CD14-positive monocyte (primary cell): ENCODE measurements around the gene LRRC43. TPM values are rescaled to one million over a fixed set of nuclear protein-coding genes. Genes with fewer than 3 reads are reported as not detected.

Experiments used
- DNase-seq, 3 donors: peaks; one replicate each; pipeline ENCODE4 v3.0.0-alpha.2; 2011 to 2022
- H2AFZ ChIP-seq: 2 replicates; pipeline ENCODE4 v1.6.0; 2012; ENCODE audit warnings: mild to moderate bottlenecking, low read depth, low read length, inconsistent platforms; ENCODE audit not compliant: insufficient read depth, poor library complexity, severe bottlenecking
- H3K27ac ChIP-seq, 2 donors: 1 replicate in 1 of 2; 2 replicates in 1 of 2; pipeline ENCODE4 v1.5.1; 2012 to 2013; ENCODE audit warnings: low read length in 2 of 2, control low read depth in 1 of 2, inconsistent platforms in 1 of 2, low read depth in 1 of 2, mild to moderate bottlenecking in 1 of 2
- H3K27me3 ChIP-seq, 2 donors: one replicate each; pipeline versions ENCODE4 v1.6.0 to v1.6.1; 2011 to 2013; ENCODE audit warnings: low read length in 2 of 2; ENCODE audit not compliant: control insufficient read depth in 2 of 2, insufficient read depth in 2 of 2
- H3K36me3 ChIP-seq, 2 donors: replicated peaks in 1 of 2; 1 replicate in 1 of 2; 2 replicates in 1 of 2; pipeline versions ENCODE4 v1.5.1 to v1.6.1; 2012 to 2013; ENCODE audit warnings: low read length in 2 of 2, control low read depth in 1 of 2, inconsistent platforms in 1 of 2, mild to moderate bottlenecking in 1 of 2; ENCODE audit not compliant: insufficient read depth in 2 of 2, control insufficient read depth in 1 of 2
- H3K4me1 ChIP-seq, 2 donors: 1 replicate in 1 of 2; 2 replicates in 1 of 2; pipeline versions ENCODE4 v1.5.1 to v1.6.1; 2012 to 2013; ENCODE audit warnings: low read length in 2 of 2, control low read depth in 1 of 2, inconsistent platforms in 1 of 2, mild to moderate bottlenecking in 1 of 2, moderate library complexity in 1 of 2; ENCODE audit not compliant: insufficient read depth in 2 of 2, control insufficient read depth in 1 of 2
- H3K4me2 ChIP-seq: replicated peaks from 2 replicates; pipeline ENCODE3; 2012; ENCODE audit warnings: low read length, moderate library complexity, mild to moderate bottlenecking; ENCODE audit not compliant: poor library complexity, severe bottlenecking; ENCODE audit errors: extremely low read depth
- H3K4me3 ChIP-seq, 3 experiments: fragments of 200-600 bp in 1 of 3; sonication (generic) in 1 of 3; replicated peaks in 1 of 3; 1 replicate in 2 of 3; 2 replicates in 1 of 3; pipeline ENCODE4 v1.5.1; 2011 to 2013; ENCODE audit warnings: low read length in 3 of 3, mild to moderate bottlenecking in 3 of 3, control low read depth in 2 of 3, low read depth in 2 of 3, inconsistent platforms in 1 of 3, moderate library complexity in 1 of 3
- H3K79me2 ChIP-seq: 2 replicates; pipeline ENCODE4 v1.6.0; 2012; ENCODE audit warnings: mild to moderate bottlenecking, control low read depth, inconsistent platforms, low read length, moderate library complexity; ENCODE audit not compliant: insufficient read depth
- H3K9ac ChIP-seq: 2 replicates; pipeline ENCODE4 v1.6.0; 2017; ENCODE audit warnings: low read length, mild to moderate bottlenecking; ENCODE audit not compliant: insufficient read depth, poor library complexity, severe bottlenecking
- H3K9me3 ChIP-seq, 2 donors: replicated peaks in 1 of 2; 1 replicate in 1 of 2; 2 replicates in 1 of 2; pipeline versions ENCODE4 v1.5.1 to v1.6.1; 2012 to 2013; ENCODE audit warnings: low read length in 2 of 2, control low read depth in 1 of 2; ENCODE audit not compliant: control insufficient read depth in 1 of 2, insufficient read depth in 1 of 2
- H4K20me1 ChIP-seq: 2 replicates; pipeline ENCODE4 v1.6.0; 2012; ENCODE audit warnings: mild to moderate bottlenecking, low read length, control low read depth, moderate library complexity; ENCODE audit not compliant: insufficient read depth
- H3K27ac Mint-ChIP-seq, 7 donors: one replicate each; pipeline ENCODE4 v1.8.0; 2020; ENCODE audit warnings: mild to moderate bottlenecking in 7 of 7, mixed read lengths in 7 of 7, moderate library complexity in 6 of 7, inconsistent platforms in 2 of 7
- H3K27me3 Mint-ChIP-seq, 3 donors: one replicate each; pipeline ENCODE4 v1.8.0; 2021 to 2022; ENCODE audit warnings: low read depth in 3 of 3, mild to moderate bottlenecking in 3 of 3, mixed read lengths in 3 of 3, moderate library complexity in 3 of 3, inconsistent platforms in 1 of 3
- H3K36me3 Mint-ChIP-seq, 2 donors: one replicate each; pipeline ENCODE4 v1.8.0; 2020; ENCODE audit warnings: mixed read lengths in 2 of 2, inconsistent platforms in 1 of 2, mild to moderate bottlenecking in 1 of 2
- H3K4me1 Mint-ChIP-seq: one replicate; pipeline ENCODE4 v1.8.0; 2020; ENCODE audit warnings: mild to moderate bottlenecking, mixed read lengths
- H3K4me3 Mint-ChIP-seq, 2 donors: one replicate each; pipeline ENCODE4 v1.8.0; 2020; ENCODE audit warnings: mild to moderate bottlenecking in 2 of 2, mixed read lengths in 2 of 2, moderate library complexity in 1 of 2
- H3K9me3 Mint-ChIP-seq, 7 donors: one replicate each; pipeline ENCODE4 v1.8.0; 2020 to 2022; ENCODE audit warnings: mixed read lengths in 7 of 7, mild to moderate bottlenecking in 6 of 7, moderate library complexity in 6 of 7, inconsistent platforms in 2 of 7
- CTCF ChIP-seq: fragments of 200-600 bp; IDR thresholded peaks from one replicate; pipeline ENCODE4 v1.8.0; 2022; ENCODE audit warnings: antibody characterized with exemption, mild to moderate bottlenecking
- WGBS: methylation state at CpG from one replicate; pipeline ENCODE4 v1.1.5; 2013; ENCODE audit warnings: missing lambda C conversion rate; ENCODE audit not compliant: insufficient coverage; 5-methylcytosine and 5-hydroxymethylcytosine counted together
- intact Hi-C, 2 donors: fragments of 100-400 bp; cut with micrococcal nuclease; formaldehyde crosslinking; loops; one replicate each; pipeline versions ENCODE4 v1.15.0 to v1.15.1; 2023
- polyA plus RNA-seq, 3 donors: library from polyadenylated mRNA; depleted of rRNA in 1 of 3; unstranded in 2 of 3; stranded (reverse) in 1 of 3; fragments of 300-500 nt in 2 of 3; fragments of >200 nt in 1 of 3; fragmentation: Illumina TruSeq in 2 of 3; gene quantifications; 1 replicate in 2 of 3; 2 replicates in 1 of 3; pipeline ENCODE4 v1.2.3, GENCODE V29; 2012 to 2021

The LRRC43 gene
- polyA plus RNA-seq, 3 donors, result 0.19 TPM; not detected in 2

GRCh38 chr12:122228092-122228491 is 45.2 kb downstream of the LRRC43 start:
- H3K27me3 Mint-ChIP-seq, result peaks cover 0 to 2% (median 0%) of the 10 kb centered on the region in 3 donors

GRCh38 chr12:122230798-122231197 is 47.9 kb downstream of the LRRC43 start:
- Mint-ChIP-seq H3K4me3 (no peak overlapping the region), H3K27me3 (peaks cover 0 to 3% (median 0%) of the 10 kb centered on the region in 3 donors), H3K27ac (no peak overlapping the region), H3K36me3 (peaks cover 68 to 76% of the 10 kb centered on the region in 2 donors), H3K9me3 (no peaks in the 10 kb centered on the region), H3K4me1 (peaks cover 13% of the 10 kb centered on the region)
- H3K4me1 ChIP-seq, result peaks cover 8 to 11% of the 10 kb centered on the region in 2 donors
- H3K4me3 ChIP-seq, result no peak overlapping the region
- H3K27me3 ChIP-seq, result no peaks in the 10 kb centered on the region
- intact Hi-C loops, result no loop called here
- WGBS, result 68% methylated on average over 4 of the region's 6 CpGs
- no peaks in the 10 kb centered on the region for H3K9me3 ChIP-seq
- no peak overlapping the region for H2AFZ ChIP-seq
- H3K27ac ChIP-seq, result no peak overlapping the region
- DNase-seq, result no peak
- H3K9ac ChIP-seq, result no peak overlapping the region
- no peaks in the 10 kb centered on the region for H3K79me2 ChIP-seq
- peaks cover 9% of the 10 kb centered on the region for H4K20me1 ChIP-seq
- TF ChIP-seq CTCF, result no peak
- peaks cover 57 to 69% of the 10 kb centered on the region in 2 donors for H3K36me3 ChIP-seq
- no peak overlapping the region for H3K4me2 ChIP-seq

More at GRCh38 chr12:122228092-122228491, 45.2 kb downstream of the LRRC43 start:
- intact Hi-C loops, result no loop called here
- Histone ChIP-seq H3K27ac (no peak overlapping the region), H3K4me1 (peaks cover 20 to 27% of the 10 kb centered on the region in 2 donors), H3K9me3 (no peaks in the 10 kb centered on the region), H2AFZ (no peak overlapping the region), H3K27me3 (no peaks in the 10 kb centered on the region), H4K20me1 (peaks cover 9% of the 10 kb centered on the region), H3K9ac (no peak overlapping the region), H3K4me3 (no peak overlapping the region), H3K79me2 (peaks cover 25% of the 10 kb centered on the region), H3K4me2 (no peak overlapping the region), H3K36me3 (peaks cover 42 to 56% of the 10 kb centered on the region in 2 donors)
- no peak for TF ChIP-seq CTCF
- no peak overlapping the region for H3K4me3 Mint-ChIP-seq
- DNase-seq, result no peak
- no peaks in the 10 kb centered on the region for H3K9me3 Mint-ChIP-seq
- WGBS, result 96% methylated on average over 3 of the region's 5 CpGs
- peaks cover 52 to 64% of the 10 kb centered on the region in 2 donors for H3K36me3 Mint-ChIP-seq
- H3K4me1 Mint-ChIP-seq, result peaks cover 20% of the 10 kb centered on the region
- no peak overlapping the region for H3K27ac Mint-ChIP-seq
